HL-60 (cell line): ENCODE data around the gene IER2.
A peak's percentile ranks its signal among the peaks of the same experiment; 100 is the strongest.

Source experiments
- GABPA ChIP-seq: IDR thresholded peaks from 2 replicates; pipeline ENCODE4 v1.6.1; 2012; ENCODE audit warnings: low read depth
- POLR2AphosphoS5 ChIP-seq: IDR thresholded peaks from 2 replicates; pipeline ENCODE4 v1.6.1; 2012; ENCODE audit warnings: low read depth
- SPI1 ChIP-seq: IDR thresholded peaks from 2 replicates; pipeline ENCODE4 v1.6.1; 2012; ENCODE audit warnings: low read depth, mild to moderate bottlenecking, borderline replicate concordance
- TF ChIP-seq, protein P1 (sequence below): IDR thresholded peaks from one replicate; pipeline ENCODE4 v1.5.1; 2011; ENCODE audit warnings: low read length, control low read depth, inconsistent platforms; ENCODE audit not compliant: insufficient read depth
- TF ChIP-seq, protein P2 (sequence below): IDR thresholded peaks from 2 replicates; pipeline ENCODE4 v1.6.1; 2012; ENCODE audit warnings: low read depth; ENCODE audit not compliant: insufficient replicate concordance

DNA sequence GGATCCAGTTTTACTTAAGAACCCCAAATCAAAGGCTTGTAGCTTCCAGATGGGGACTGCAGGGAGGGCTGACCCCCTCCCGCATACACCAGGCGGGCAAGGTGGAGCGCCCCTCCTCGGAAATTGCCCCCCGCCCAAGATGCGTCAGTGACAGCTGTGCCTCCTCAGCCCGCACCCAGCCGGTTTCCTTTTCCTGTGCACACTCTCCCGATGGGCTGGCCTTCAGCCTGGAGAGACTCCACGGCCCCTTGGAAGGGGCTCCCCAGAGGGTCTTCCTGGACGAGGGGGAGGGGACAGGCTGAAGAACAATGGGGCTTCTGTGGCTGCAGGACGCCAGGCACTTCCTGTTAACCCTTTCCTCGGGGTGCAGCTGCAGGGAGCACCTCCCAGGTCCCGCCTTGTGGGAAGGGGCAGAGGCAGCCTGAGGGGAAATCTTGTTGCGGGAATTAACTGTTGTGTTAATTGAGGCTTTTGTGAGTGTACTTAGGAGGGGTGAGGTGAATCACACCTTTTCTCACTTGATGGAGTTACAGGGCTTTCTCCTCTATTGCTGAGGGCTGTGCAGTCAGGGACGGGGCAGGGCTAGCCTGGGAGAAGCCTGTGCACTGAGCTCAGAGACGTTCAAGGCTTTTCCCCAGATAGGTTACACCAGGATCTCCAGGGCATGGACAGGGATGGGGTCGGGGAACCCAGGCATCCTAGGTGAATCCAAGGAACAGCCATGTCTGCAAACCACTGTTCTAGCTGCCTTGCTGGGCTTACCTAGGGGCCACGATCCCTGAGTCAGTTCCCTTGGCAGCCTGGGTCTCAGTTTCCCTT lies 14.3 kb downstream of the IER2 start:
- TF ChIP-seq, protein P1, sequence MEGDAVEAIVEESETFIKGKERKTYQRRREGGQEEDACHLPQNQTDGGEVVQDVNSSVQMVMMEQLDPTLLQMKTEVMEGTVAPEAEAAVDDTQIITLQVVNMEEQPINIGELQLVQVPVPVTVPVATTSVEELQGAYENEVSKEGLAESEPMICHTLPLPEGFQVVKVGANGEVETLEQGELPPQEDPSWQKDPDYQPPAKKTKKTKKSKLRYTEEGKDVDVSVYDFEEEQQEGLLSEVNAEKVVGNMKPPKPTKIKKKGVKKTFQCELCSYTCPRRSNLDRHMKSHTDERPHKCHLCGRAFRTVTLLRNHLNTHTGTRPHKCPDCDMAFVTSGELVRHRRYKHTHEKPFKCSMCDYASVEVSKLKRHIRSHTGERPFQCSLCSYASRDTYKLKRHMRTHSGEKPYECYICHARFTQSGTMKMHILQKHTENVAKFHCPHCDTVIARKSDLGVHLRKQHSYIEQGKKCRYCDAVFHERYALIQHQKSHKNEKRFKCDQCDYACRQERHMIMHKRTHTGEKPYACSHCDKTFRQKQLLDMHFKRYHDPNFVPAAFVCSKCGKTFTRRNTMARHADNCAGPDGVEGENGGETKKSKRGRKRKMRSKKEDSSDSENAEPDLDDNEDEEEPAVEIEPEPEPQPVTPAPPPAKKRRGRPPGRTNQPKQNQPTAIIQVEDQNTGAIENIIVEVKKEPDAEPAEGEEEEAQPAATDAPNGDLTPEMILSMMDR, result no peak
- TF ChIP-seq, protein P2, sequence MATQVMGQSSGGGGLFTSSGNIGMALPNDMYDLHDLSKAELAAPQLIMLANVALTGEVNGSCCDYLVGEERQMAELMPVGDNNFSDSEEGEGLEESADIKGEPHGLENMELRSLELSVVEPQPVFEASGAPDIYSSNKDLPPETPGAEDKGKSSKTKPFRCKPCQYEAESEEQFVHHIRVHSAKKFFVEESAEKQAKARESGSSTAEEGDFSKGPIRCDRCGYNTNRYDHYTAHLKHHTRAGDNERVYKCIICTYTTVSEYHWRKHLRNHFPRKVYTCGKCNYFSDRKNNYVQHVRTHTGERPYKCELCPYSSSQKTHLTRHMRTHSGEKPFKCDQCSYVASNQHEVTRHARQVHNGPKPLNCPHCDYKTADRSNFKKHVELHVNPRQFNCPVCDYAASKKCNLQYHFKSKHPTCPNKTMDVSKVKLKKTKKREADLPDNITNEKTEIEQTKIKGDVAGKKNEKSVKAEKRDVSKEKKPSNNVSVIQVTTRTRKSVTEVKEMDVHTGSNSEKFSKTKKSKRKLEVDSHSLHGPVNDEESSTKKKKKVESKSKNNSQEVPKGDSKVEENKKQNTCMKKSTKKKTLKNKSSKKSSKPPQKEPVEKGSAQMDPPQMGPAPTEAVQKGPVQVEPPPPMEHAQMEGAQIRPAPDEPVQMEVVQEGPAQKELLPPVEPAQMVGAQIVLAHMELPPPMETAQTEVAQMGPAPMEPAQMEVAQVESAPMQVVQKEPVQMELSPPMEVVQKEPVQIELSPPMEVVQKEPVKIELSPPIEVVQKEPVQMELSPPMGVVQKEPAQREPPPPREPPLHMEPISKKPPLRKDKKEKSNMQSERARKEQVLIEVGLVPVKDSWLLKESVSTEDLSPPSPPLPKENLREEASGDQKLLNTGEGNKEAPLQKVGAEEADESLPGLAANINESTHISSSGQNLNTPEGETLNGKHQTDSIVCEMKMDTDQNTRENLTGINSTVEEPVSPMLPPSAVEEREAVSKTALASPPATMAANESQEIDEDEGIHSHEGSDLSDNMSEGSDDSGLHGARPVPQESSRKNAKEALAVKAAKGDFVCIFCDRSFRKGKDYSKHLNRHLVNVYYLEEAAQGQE, result no peak
- TF ChIP-seq POLR2AphosphoS5, result no peak
- peak; percentile 79 for TF ChIP-seq SPI1
- no peak for TF ChIP-seq GABPA
